A673 (cell line): ENCODE measurements around the gene KIDINS220. TPM values are rescaled to one million over a fixed set of nuclear protein-coding genes. Genes with fewer than 3 reads are reported as not detected.

Source experiments
- BruUV-seq: library from RNA; stranded (reverse); fragments of 400-500 nt; replicated peaks from 2 replicates; lab custom pipeline; 2021; lab: Mats Ljungman, UMichigan
- CTCF ChIA-PET: fragments of 300-600 bp; sonication (Branson Sonifier 250); formaldehyde crosslinking; loops from one replicate; lab custom pipeline; 2022; ENCODE audit warnings: antibody characterized with exemption; lab: Charles Lee
- POLR2A ChIA-PET: fragments of 300-600 bp; sonication (Branson Sonifier 250); formaldehyde crosslinking; loops from one replicate; lab custom pipeline; 2022; ENCODE audit warnings: antibody characterized with exemption; ENCODE audit not compliant: low non-redundant PET; lab: Charles Lee
- DNase-seq: peaks from one replicate; pipeline ENCODE4 v3.0.0-alpha.2; 2015; ENCODE audit warnings: low spot score
- H3K27ac ChIP-seq: fragments of 200-600 bp; sonication (generic); 2 replicates; pipeline ENCODE4 v1.5.1; 2016; ENCODE audit warnings: mixed run types, low read depth, mild to moderate bottlenecking, mixed read lengths, antibody characterized with exemption, low read length; ENCODE audit not compliant: poor library complexity, severe bottlenecking
- H3K27me3 ChIP-seq: fragments of 200-600 bp; sonication (generic); replicated peaks from 2 replicates; pipeline ENCODE4 v1.6.1; 2017; ENCODE audit warnings: mixed run types, low read depth, mild to moderate bottlenecking, mixed read lengths, antibody characterized with exemption, low read length; ENCODE audit not compliant: insufficient read depth, poor library complexity
- H3K36me3 ChIP-seq: fragments of 200-600 bp; sonication (generic); 2 replicates; pipeline ENCODE4 v1.6.1; 2016; ENCODE audit warnings: mixed run types, mild to moderate bottlenecking, mixed read lengths, antibody characterized with exemption, low read length; ENCODE audit not compliant: insufficient read depth, poor library complexity, severe bottlenecking
- H3K4me1 ChIP-seq: fragments of 200-600 bp; sonication (generic); 2 replicates; pipeline ENCODE4 v1.6.1; 2017; ENCODE audit warnings: mixed run types, mild to moderate bottlenecking, mixed read lengths, antibody characterized with exemption, low read length; ENCODE audit not compliant: insufficient read depth, poor library complexity, severe bottlenecking
- H3K4me3 ChIP-seq: fragments of 200-600 bp; sonication (generic); 2 replicates; pipeline ENCODE4 v1.5.1; 2016; ENCODE audit warnings: low read depth, mixed run types, mild to moderate bottlenecking, mixed read lengths, low read length; ENCODE audit not compliant: poor library complexity, severe bottlenecking
- H3K9me3 ChIP-seq: fragments of 200-600 bp; sonication (generic); 2 replicates; pipeline ENCODE4 v1.6.1; 2016; ENCODE audit warnings: mixed run types, low read depth, mild to moderate bottlenecking, mixed read lengths, antibody characterized with exemption, low read length; ENCODE audit not compliant: poor library complexity, severe bottlenecking
- EZH2 ChIP-seq: fragments of 200-600 bp; sonication (generic); IDR thresholded peaks from 2 replicates; pipeline ENCODE4 v1.6.1; 2017; ENCODE audit warnings: borderline replicate concordance, low read depth, mild to moderate bottlenecking, mixed read lengths, antibody characterized with exemption, low read length; ENCODE audit not compliant: poor library complexity, severe bottlenecking
- intact Hi-C: fragments of 100-400 bp; cut with micrococcal nuclease; formaldehyde crosslinking; loops from one replicate; pipeline ENCODE4 v1.10.0; 2022; ENCODE audit not compliant: unreplicated experiment
- total RNA-seq: library from RNA; stranded (reverse); gene quantifications from 2 replicates; pipeline ENCODE4 v1.2.3, GENCODE V29; 2021
- TF ChIP-seq, protein P1 (sequence below): fragments of 300-800, 200-600 bp; sonication (generic); conservative IDR thresholded peaks from 2 replicates; pipeline ENCODE4 v1.5.1; 2017; ENCODE audit warnings: low read depth, mild to moderate bottlenecking, antibody characterized with exemption, low read length, moderate library complexity, mixed read lengths

Gene KIDINS220
- total RNA-seq, 1 experiment from 2014 or later: 46.4 TPM

DNA sequence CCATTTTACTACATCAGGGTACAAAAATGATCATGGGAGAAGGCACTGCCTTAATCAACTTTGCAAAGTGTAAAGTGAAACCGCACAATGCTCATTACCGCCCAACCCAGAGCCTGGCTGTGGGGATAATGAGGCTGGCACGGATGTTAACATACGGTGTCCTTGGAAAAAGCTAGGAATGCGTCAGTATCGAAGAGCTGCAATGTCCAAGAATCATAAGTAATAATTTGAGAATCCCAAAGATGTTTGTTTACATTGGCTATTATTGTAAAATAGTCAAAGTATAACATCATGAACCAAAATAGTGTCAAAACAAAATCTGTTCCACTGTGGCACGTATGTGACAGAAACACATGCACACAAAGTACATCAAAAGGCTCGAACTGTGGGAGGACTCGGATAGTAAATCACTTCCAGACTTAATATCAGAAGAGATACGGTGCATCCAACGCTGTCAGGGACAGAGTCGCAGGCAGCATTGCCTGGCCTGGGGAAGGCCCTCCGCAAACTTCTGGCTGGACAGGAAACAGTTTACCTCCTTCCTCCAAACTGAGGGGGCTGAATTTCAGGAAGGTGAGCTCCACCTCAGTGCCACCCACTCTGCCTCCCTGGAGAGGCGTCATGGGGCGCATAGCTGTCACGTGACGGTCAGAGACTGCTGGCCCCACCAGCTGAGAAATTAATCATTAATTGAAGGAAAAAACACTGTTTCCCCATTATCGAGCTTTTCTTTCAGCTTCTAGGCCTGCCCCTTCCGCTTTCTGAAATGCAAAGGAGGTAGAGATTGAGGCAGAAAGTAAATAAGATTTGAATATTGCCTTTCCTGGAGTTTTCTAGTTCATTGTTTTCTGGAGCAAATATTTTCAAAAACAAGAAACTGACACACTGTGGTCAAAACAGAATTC is 157.3 kb downstream of the KIDINS220 start:
- H3K4me1 ChIP-seq: peaks cover 28% of the 10 kb centered on the region
- TF ChIP-seq, protein P1, sequence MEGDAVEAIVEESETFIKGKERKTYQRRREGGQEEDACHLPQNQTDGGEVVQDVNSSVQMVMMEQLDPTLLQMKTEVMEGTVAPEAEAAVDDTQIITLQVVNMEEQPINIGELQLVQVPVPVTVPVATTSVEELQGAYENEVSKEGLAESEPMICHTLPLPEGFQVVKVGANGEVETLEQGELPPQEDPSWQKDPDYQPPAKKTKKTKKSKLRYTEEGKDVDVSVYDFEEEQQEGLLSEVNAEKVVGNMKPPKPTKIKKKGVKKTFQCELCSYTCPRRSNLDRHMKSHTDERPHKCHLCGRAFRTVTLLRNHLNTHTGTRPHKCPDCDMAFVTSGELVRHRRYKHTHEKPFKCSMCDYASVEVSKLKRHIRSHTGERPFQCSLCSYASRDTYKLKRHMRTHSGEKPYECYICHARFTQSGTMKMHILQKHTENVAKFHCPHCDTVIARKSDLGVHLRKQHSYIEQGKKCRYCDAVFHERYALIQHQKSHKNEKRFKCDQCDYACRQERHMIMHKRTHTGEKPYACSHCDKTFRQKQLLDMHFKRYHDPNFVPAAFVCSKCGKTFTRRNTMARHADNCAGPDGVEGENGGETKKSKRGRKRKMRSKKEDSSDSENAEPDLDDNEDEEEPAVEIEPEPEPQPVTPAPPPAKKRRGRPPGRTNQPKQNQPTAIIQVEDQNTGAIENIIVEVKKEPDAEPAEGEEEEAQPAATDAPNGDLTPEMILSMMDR: no peak
- TF ChIP-seq EZH2: no peak
- no TSS peak for BruUV-seq
- no peaks in the 10 kb centered on the region for H3K27me3 ChIP-seq
- CTCF ChIA-PET: interaction anchor here (0.7 kb wide), 1 partner anchor 1783 kb away, joined by 6 read pairs; no protein-coding TSS in a partner anchor
- POLR2A ChIA-PET: no interaction called here
- H3K27ac ChIP-seq: peak overlapping the region; percentile 100
- intact Hi-C loops: loop anchor here (5.0 to 10.0 kb wide), 7 partner anchors 98 to 1563 kb away; no protein-coding TSS in a partner anchor
- H3K36me3 ChIP-seq: peaks cover 16% of the 10 kb centered on the region
- DNase-seq: peak; percentile 72
- H3K4me3 ChIP-seq: peak overlapping the region; percentile 62
- H3K9me3 ChIP-seq: no peaks in the 10 kb centered on the region

DNA sequence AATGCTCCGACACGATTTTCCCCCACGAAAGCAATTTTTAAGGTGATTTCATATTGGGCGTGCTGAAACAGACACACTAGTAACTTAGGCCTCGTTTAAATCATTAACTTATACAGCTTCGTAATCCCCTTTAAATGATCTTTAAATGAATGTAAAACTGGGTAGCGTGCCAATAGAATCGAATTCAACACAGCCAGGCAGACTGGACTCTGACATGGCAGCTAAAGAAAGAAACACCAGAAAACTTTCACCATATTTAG is 157.9 kb downstream of the KIDINS220 start:
- H3K27me3 ChIP-seq: no peaks in the 10 kb centered on the region
- intact Hi-C loops: loop anchor here (5.0 kb wide), 1 partner anchor 97 kb away; no protein-coding TSS in a partner anchor
- BruUV-seq: no TSS peak
- H3K4me3 ChIP-seq: peak overlapping the region; percentile 62
- peaks cover 28% of the 10 kb centered on the region for H3K4me1 ChIP-seq
- no peaks in the 10 kb centered on the region for H3K9me3 ChIP-seq
- POLR2A ChIA-PET: no interaction called here
- H3K36me3 ChIP-seq: peaks cover 13% of the 10 kb centered on the region
- H3K27ac ChIP-seq: peak overlapping the region; percentile 100
- TF ChIP-seq, protein P1: no peak
- no peak for TF ChIP-seq EZH2
- DNase-seq: no peak
- CTCF ChIA-PET: no interaction called here

Other genes with a start within 250 kb of the KIDINS220 start
- gene ID2, start 155.6 kb downstream of the KIDINS220 start, total RNA-seq: 235 and 249 TPM in 2 replicates
- 61.6 and 65.1 TPM in 2 replicates for gene MBOAT2, start 166.1 kb upstream of the KIDINS220 start, total RNA-seq